SU-DHL-6 (cell line): Measurements from ENCODE around the gene MAGEC2.

Experiments
- H2AFZ ChIP-seq: fragments of 200-600 bp; sonication (generic); 2 replicates; pipeline ENCODE4 v1.6.1; 2014; ENCODE audit warnings: low read depth, mild to moderate bottlenecking, moderate library complexity, mixed read lengths, antibody characterized with exemption, low read length; ENCODE audit not compliant: severe bottlenecking
- H3F3A ChIP-seq: fragments of 200-600 bp; shearing (Covaris generic); 2 replicates; pipeline ENCODE4 v1.6.0; 2016; ENCODE audit warnings: antibody characterized with exemption, mild to moderate bottlenecking; ENCODE audit not compliant: insufficient read depth
- H3K27ac ChIP-seq: fragments of 200-600 bp; sonication (generic); 2 replicates; pipeline ENCODE4 v1.5.1; 2016; ENCODE audit warnings: low read depth, mild to moderate bottlenecking, low read length, moderate library complexity, mixed read lengths
- H3K27me3 ChIP-seq: fragments of 200-600 bp; sonication (generic), shearing (Covaris generic); 2 replicates; pipeline ENCODE4 v1.6.0; 2014; ENCODE audit warnings: mild to moderate bottlenecking, low read length
- H3K36me3 ChIP-seq: fragments of 200-600 bp; sonication (generic); 2 replicates; pipeline ENCODE4 v1.6.1; 2014; ENCODE audit warnings: mild to moderate bottlenecking, low read length, mixed read lengths
- H3K4me2 ChIP-seq: fragments of 300-600, 200-600 bp; shearing (Covaris generic), sonication (generic); 2 replicates; pipeline ENCODE4 v1.6.0; 2014; ENCODE audit warnings: low read length, low read depth, mild to moderate bottlenecking; ENCODE audit not compliant: poor library complexity, severe bottlenecking
- H3K4me3 ChIP-seq: fragments of 200-600 bp; sonication (generic); 2 replicates; pipeline ENCODE4 v1.5.1; 2014; ENCODE audit warnings: antibody characterized with exemption, low read length, mild to moderate bottlenecking, mixed read lengths; ENCODE audit not compliant: insufficient read depth, poor library complexity, severe bottlenecking
- H3K79me2 ChIP-seq: fragments of 200-600 bp; sonication (generic); 2 replicates; pipeline ENCODE4 v1.6.1; 2014; ENCODE audit warnings: mild to moderate bottlenecking, low read length, moderate library complexity; ENCODE audit not compliant: insufficient read depth
- H3K9ac ChIP-seq: fragments of 200-600 bp; sonication (generic); 2 replicates; pipeline ENCODE4 v1.7.0; 2014; ENCODE audit warnings: mild to moderate bottlenecking, low read length
- H3K9me2 ChIP-seq: fragments of 200-600 bp; sonication (generic); replicated peaks from 2 replicates; pipeline ENCODE4 v1.6.1; 2014; ENCODE audit warnings: low read length; ENCODE audit not compliant: insufficient read depth
- H3K9me3 ChIP-seq: fragments of 200-600 bp; sonication (generic); 2 replicates; pipeline ENCODE4 v1.6.1; 2014; ENCODE audit warnings: low read length, mixed read lengths; ENCODE audit not compliant: insufficient read depth
- H4K20me1 ChIP-seq: fragments of 200-600 bp; sonication (generic); 2 replicates; pipeline ENCODE4 v1.6.1; 2014; ENCODE audit warnings: low read depth, mild to moderate bottlenecking, antibody characterized with exemption, low read length, moderate library complexity, mixed read lengths
- CTCF ChIP-seq: fragments of 200-600 bp; sonication (generic); IDR thresholded peaks from one replicate; pipeline ENCODE4 v1.5.1; 2017; ENCODE audit warnings: antibody characterized with exemption, mild to moderate bottlenecking, low read length, moderate library complexity; ENCODE audit not compliant: insufficient read depth, poor library complexity, severe bottlenecking
- EZH2phosphoT487 ChIP-seq: fragments of 200-600 bp; sonication (generic), shearing (Covaris generic); conservative IDR thresholded peaks from 2 replicates; pipeline ENCODE4 v1.6.1; 2018; ENCODE audit warnings: mild to moderate bottlenecking, antibody characterized with exemption, low read length, moderate library complexity, mixed read lengths

The MAGEC2 gene

GRCh38 chrX:142233400-142233799, 28.3 kb upstream of the MAGEC2 start:
- no peak for TF ChIP-seq CTCF
- TF ChIP-seq EZH2phosphoT487 = no peak
- no peak overlapping the region for H2AFZ ChIP-seq
- H3F3A ChIP-seq = no peaks in the 10 kb centered on the region
- H3K4me3 ChIP-seq = no peak overlapping the region
- H3K4me2 ChIP-seq = no peak overlapping the region
- H3K27me3 ChIP-seq = no peaks in the 10 kb centered on the region
- no peaks in the 10 kb centered on the region for H4K20me1 ChIP-seq
- H3K9me3 ChIP-seq = no peaks in the 10 kb centered on the region
- H3K27ac ChIP-seq = no peak overlapping the region
- H3K36me3 ChIP-seq = no peaks in the 10 kb centered on the region
- H3K9me2 ChIP-seq = no peaks in the 10 kb centered on the region
- no peaks in the 10 kb centered on the region for H3K79me2 ChIP-seq
- H3K9ac ChIP-seq = no peak overlapping the region

GRCh38 chrX:142214081-142214480, 9.0 kb upstream of the MAGEC2 start:
- H3K79me2 ChIP-seq = no peaks in the 10 kb centered on the region
- no peaks in the 10 kb centered on the region for H3K9me2 ChIP-seq
- no peaks in the 10 kb centered on the region for H4K20me1 ChIP-seq
- H3K4me2 ChIP-seq = no peak overlapping the region
- H3K9me3 ChIP-seq = no peaks in the 10 kb centered on the region
- no peaks in the 10 kb centered on the region for H3F3A ChIP-seq
- H3K36me3 ChIP-seq = no peaks in the 10 kb centered on the region
- no peak overlapping the region for H3K27ac ChIP-seq
- no peak overlapping the region for H3K4me3 ChIP-seq
- H3K27me3 ChIP-seq = no peaks in the 10 kb centered on the region
- H3K9ac ChIP-seq = no peak overlapping the region
- no peak overlapping the region for H2AFZ ChIP-seq
- no peak for TF ChIP-seq EZH2phosphoT487
- TF ChIP-seq CTCF = no peak

GRCh38 chrX:142201113-142201512, 4.0 kb downstream of the MAGEC2 start:
- no peaks in the 10 kb centered on the region for H3K79me2 ChIP-seq
- no peak for TF ChIP-seq EZH2phosphoT487
- no peak for TF ChIP-seq CTCF
- H3K27ac ChIP-seq = no peak overlapping the region
- H3K4me2 ChIP-seq = no peak overlapping the region
- no peaks in the 10 kb centered on the region for H3K9me3 ChIP-seq
- no peaks in the 10 kb centered on the region for H3F3A ChIP-seq
- no peaks in the 10 kb centered on the region for H3K36me3 ChIP-seq
- no peak overlapping the region for H2AFZ ChIP-seq
- no peaks in the 10 kb centered on the region for H4K20me1 ChIP-seq
- H3K4me3 ChIP-seq = no peak overlapping the region
- no peak overlapping the region for H3K9ac ChIP-seq
- no peaks in the 10 kb centered on the region for H3K9me2 ChIP-seq
- no peaks in the 10 kb centered on the region for H3K27me3 ChIP-seq

GRCh38 chrX:142186103-142186502, 19.0 kb downstream of the MAGEC2 start:
- H4K20me1 ChIP-seq = no peaks in the 10 kb centered on the region
- H3K79me2 ChIP-seq = no peaks in the 10 kb centered on the region
- no peak overlapping the region for H3K9ac ChIP-seq
- no peak overlapping the region for H3K4me3 ChIP-seq
- H3K27me3 ChIP-seq = no peaks in the 10 kb centered on the region
- no peaks in the 10 kb centered on the region for H3K9me3 ChIP-seq
- H3K9me2 ChIP-seq = no peaks in the 10 kb centered on the region
- H3K36me3 ChIP-seq = no peaks in the 10 kb centered on the region
- no peaks in the 10 kb centered on the region for H3F3A ChIP-seq
- no peak overlapping the region for H2AFZ ChIP-seq
- TF ChIP-seq EZH2phosphoT487 (no peak), CTCF (no peak)
- no peak overlapping the region for H3K27ac ChIP-seq
- H3K4me2 ChIP-seq = no peak overlapping the region
